Left colon (tissue), 2 donors: Measurements from ENCODE around the gene CILP2. TPM values are rescaled to one million over a fixed set of nuclear protein-coding genes. Genes with fewer than 3 reads are reported as not detected.

ENCODE experiments used
- ATAC-seq: fragments of 200-7000 bp; cut with Tn5 transposase; one replicate; pipeline ENCODE4 v1.9.1; 2020; ENCODE audit warnings: mild to moderate bottlenecking, moderate library complexity
- DNase-seq, 2 donors: peaks; one replicate each; pipeline ENCODE4 v3.0.0-alpha.2; 2020
- intact Hi-C, 2 donors: fragments of 100-400 bp; cut with DNase I in 1 of 2; cut with micrococcal nuclease in 1 of 2; formaldehyde crosslinking; loops; one replicate each; pipeline versions ENCODE4 v1.11.2 to v1.14.0; 2022; cut with DNase I, micrococcal nuclease
- total RNA-seq, 2 donors: library from RNA; stranded (reverse); fragmentation: NEBNext Ultra II Directional; extraction: Animal tissue kit (Norgen Biotek cat#: 25700); gene quantifications; one replicate each; pipeline ENCODE4 v1.2.1, GENCODE V29; 2021
- donor health status: DM: no; HTN: no; CAD: no.
- donor health status: DM: yes; HTN: yes; CAD: no.

Gene CILP2
- total RNA-seq, 2 donors from 2014 or later, result 0.09 to 0.11 TPM

DNA sequence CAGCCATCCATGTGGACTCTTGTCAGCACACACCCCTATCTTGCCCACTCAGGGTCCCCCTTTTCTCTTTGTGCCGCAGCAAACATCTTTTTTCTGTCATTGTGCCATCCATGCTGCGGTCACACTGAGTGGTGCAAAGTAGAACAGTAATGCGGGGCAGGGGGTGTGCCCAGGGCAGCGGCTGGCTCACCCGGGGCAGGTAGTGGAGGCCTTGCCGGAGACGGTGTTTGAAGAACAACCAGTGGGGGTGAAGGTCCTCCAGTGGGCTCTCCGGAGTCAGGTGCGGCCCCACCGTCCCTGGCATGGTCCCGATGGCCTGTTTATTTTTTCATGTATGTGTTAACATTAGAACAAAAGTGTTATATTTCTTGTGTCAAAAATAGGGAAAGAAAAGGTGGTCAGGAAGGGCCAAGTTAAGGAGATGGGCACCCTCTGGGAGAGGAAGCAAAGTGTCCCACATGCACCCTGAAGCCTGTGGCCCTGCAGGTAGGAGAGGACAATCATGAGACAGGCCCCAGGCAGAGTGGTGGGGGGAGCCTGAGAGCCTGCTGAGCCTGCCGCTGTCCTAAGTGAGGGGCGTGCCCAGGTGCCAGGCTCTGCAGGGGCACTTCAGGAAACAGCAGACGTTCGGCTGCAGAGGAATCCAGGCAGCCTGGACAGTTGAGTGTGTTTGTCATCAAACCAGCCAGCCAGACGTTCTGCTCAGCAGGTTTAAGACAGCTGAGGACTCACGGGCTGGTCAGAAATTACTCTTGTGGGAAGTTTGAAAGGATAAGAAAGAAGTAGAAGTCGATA, 35.1 kb upstream of the CILP2 start:
- intact Hi-C loops, result no loop called here
- ATAC-seq, result no peak
- no peak for DNase-seq

DNA sequence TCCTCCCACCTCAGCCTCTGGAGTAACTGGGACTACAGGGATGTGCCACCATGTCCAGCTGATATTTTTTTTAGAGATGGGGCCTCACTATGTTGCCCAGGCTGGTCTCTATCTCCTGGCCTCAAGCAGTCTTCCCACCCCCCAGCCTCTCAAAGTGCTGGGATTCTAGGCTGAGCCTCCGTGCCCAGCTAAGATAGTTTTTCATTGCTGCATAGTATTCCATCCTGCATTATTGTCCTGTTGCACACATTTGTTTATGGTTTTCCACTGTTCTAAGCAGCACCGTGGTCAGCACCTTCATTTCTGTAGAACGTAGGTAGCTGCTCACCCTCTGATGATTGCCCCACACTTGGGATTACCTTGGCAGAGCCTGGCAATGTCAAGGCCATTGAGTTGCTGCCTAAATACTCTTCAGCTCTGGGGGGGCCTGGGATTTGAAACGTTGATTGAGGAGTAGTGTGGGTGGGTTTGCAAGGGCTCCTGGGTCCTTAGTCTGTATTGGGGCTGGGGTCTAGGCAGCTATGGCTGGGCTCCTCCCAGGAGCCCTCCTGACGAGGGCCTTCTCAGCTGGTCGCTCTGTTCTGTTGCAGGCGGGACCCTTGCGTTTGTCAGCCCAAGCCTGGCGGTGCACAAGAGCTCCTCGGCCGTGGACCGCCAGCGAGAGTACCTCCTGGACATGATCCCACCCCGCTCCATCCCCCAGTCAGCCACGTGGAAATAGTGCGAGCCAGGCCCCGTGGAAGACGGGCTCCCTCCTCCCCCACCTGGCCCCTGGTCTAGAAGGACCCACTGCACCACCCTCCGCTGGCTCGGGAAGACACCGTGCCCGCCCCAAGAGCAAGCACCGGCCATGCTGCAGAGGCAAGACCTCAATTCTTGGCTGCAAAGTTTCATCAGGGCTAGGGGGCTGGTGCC, 33.1 kb upstream of the CILP2 start:
- intact Hi-C loops, result no loop called here
- no peak for ATAC-seq
- no peak for DNase-seq

DNA sequence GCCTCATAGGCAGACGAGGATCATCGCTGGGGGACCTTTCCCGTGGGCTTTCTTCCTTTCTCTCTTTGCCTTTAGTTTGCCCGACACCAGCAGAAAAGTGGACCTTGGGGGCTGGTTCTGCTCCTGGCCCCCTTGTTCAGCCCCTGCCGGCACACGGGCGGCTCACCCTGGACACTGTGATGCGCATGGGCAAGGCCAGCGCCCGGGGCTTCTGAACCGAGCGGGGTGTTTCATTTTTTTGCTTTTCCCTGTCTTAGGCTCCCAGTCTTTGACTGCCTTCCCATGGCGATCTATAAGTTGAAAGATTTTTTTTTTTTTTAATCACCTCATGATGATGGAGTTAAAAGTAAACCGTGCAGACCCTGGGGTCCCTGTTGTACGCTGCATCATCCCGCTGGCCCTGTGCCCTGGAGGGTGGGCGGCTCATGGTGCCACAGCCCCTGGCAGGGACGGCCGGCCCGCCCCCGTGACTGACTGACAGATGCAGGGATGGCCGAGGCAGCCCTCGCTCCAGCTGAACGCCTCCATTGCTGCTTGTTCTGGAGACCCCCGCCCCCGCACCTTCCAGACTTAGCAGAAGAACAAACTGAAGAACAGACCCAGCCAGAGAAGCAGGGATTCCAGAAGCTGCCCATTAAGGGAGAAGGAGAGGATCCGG, 32.3 kb upstream of the CILP2 start:
- intact Hi-C loops, result no loop called here
- DNase-seq, result no peak
- ATAC-seq, result no peak

DNA sequence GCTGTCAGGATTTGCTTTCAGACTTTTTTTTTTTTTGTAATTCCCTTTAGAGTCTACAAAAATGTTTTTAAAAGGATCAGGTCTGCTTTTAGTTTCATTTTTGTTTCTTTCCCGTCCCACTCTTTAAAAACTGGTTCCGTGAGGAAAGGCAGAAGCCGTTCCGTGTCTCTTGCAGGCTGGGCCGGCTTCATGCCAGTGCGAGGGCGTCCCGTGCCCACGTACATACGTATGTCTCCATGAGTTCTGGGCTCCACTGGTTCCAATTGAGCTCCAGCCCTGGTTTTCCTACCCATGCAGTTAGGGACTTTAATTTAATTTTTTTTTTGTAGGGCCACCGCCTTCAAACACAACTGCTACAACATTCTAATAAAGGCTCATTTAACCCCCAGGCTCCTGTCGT, 31.5 kb upstream of the CILP2 start:
- intact Hi-C loops, result no loop called here
- ATAC-seq (no peak), DNase-seq (no peak)

DNA sequence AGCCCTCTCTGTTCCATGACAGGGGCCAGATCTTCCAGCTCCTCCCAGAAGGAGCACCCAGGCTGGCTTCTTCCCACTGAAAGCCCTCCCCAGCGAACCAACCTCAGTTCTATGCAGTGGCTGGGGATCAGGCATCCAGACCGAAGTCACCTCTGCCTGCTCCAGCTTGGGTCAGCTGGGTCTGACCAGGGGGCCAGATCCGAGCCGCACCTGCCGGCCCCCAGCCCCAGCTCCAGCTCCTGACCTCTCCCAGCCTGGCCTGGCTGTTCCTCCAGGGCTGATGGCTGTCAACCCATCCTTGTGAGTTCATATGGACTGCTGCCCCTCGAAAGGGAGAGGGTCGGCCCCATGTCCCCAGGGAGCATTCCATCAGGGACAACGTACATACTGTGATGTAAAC, 30.7 kb upstream of the CILP2 start:
- ATAC-seq, result no peak
- no peak for DNase-seq
- intact Hi-C loops, result no loop called here

DNA sequence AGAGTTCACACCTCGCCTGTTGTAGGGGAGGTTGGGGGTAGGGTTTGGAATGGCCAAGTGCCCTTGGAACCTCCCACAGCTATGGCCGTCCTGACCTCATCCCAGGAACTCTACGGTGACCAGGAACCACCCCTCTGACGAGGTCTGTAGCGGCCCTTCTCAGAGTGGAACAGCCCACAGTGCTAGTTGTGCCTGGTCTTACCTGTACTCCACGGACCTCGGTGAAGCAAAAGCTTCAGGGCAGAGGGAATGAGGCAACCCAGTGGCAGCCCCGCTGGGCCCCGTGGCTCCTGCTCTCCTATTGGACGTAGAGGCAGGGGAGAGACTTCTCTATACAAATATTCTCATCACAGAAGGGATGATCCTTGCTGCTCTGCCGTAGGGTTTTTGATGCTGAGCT, 29.8 kb upstream of the CILP2 start:
- ATAC-seq, result peak; percentile 4
- DNase-seq, result no peak
- intact Hi-C loops, result no loop called here

DNA sequence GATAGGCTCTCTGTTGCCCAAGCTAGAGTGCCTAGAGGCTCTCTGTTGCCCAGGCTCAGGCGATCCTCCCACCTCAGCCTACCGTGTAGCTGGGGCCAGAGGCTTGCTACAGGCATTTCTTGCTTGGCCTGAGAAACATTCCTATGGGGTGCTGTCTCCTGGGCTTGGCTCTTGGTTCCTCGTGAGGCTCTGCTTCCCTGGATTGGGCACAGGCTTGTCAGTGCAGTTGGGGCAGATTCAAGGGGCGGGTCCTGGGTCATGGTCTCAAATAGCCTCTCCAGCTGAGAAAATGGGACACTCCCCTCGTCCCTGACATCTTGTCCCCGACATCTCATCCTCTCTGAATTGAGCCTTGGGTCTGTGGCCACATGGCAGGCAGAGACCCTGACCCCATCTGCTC, 27.6 kb upstream of the CILP2 start:
- DNase-seq (no peak), ATAC-seq (peak; percentile 2)
- intact Hi-C loops, result no loop called here

DNA sequence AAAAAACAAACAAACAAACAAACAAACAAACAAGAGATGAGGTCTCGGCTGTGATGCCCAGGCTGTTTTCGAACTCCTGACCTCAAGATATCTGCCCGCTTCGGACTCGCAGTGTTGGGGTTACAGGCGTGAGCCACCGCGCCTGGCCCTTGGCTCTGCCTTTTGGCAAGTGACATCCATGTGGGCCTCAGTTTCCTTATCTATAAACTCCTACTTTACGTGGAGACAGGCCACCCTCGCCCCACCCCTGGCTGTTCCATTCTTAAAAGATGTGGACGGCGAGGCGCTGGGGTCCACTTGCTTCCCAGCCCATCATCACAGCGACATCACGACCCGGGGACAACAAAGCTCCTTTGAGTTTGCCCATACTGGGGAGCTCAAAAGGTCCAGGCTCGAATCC, 24.4 kb upstream of the CILP2 start:
- intact Hi-C loops, result no loop called here
- no peak for ATAC-seq
- no peak for DNase-seq

DNA sequence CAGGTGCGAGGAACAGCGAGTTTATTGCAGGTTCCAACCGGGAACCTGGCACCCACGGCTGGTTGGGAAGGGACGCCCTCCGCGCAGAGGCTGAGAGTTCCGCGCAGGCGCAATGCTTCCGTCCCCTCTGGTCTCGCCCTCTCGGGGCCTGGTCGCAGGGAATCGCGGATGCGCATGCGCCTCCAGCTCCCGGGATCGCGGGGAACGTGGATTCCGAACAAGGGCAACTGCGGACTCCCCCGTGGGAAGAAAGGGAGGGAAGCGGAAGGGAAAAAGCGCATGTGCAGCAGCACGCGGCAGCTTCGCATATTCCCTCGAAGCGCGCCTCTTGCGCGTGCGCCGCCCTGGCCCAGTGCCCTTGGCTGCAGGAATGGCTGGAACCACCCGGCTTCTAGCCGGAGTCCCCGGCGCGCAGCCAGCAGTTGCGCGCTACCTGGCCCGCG, 23.8 kb upstream of the CILP2 start:
- DNase-seq, result peak; percentile 59 to 77
- intact Hi-C loops, result no loop called here
- no peak for ATAC-seq

DNA sequence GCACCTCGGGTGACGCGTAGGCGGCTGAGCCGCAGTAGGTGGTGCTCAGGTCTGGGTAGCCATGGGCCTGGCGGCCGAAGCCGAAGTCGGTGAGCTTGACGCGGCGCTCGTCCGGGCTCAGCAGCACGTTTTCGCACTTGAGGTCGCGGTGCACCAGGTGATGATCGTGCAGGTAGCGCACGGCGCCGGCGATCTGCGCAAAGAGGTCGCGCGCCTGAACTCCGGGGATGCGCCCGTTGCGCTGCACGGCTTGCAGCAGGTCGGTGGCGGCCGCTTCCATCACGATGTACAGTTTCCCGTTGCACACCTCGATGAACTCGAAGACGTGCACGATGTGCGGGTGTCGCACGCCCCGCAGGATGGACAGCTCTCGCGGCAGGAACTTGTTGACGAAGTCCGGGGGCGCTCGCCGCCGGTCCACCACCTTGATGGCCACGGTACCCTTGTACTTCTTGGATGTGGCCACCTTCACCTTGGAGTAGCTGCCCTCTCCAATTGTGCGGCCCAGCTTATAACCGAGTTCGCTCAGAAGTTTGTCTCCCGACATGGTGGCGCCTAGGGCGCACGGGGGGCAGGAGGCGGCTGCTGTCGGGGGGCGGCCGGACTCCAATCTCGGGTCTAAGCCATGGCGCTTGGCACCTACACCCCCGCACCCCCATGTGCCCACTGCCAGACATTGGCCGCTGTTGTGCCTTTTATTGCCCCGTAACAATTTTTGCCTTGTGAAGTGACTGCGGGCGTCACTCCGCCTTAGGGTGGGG, 23.0 kb upstream of the CILP2 start, which contains the start of gene TSSK6:
TSS of gene TSSK6 (minus strand) at position 668 of the 761 bp plus-strand sequence. CDS start at position 547, 121 bp downstream.
- intact Hi-C loops, result no loop called here
- ATAC-seq (no peak), DNase-seq (peak in 1 of 2 donors; percentile 34)

DNA sequence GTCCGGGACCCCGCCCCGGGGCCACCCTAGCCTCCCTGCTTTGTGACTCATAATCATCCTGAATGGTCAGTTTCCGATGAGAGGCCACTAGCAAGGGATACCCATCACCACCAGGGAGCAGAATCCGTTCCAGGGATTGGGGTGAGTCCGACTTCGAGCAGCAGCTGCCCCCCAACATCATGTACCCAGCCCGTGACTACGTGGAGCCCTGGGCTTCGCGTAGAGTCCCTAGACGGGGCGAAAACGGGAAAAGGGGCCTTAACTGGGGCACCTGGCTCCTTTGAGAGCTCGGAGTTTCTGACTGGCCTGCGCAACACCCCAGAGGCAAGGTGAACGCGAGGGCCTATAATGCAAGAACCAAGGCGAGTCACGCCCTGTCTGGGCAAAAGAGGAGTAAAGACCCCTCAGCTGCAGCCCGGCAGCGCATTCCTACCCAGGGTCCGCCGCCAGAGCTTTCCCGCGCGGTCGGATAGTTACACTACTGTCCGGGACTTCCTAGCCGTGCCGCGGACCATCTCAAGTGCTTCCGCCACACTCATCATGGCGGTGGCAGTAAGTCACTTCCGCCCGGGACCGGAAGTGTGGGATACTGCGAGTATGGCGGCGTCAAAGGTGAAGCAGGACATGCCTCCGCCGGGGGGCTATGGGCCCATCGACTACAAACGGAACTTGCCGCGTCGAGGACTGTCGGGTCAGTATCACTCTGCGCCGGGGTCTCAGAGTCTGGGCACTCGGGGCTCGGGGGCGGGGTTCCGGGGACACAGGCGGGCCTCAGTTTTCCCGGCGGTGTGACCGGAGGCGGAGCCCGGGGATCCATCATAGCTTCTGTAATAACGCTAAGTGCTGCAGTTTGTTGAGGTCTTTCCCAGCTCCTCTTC, 22.2 kb upstream of the CILP2 start, which contains the start of gene NDUFA13:
TSS of gene NDUFA13 (plus strand) at position 584 of the 878 bp plus-strand sequence. CDS start at position 598, 14 bp downstream.
- intact Hi-C loops, result no loop called here
- peak; percentile 89 to 95 for DNase-seq
- peak; percentile 88 for ATAC-seq

DNA sequence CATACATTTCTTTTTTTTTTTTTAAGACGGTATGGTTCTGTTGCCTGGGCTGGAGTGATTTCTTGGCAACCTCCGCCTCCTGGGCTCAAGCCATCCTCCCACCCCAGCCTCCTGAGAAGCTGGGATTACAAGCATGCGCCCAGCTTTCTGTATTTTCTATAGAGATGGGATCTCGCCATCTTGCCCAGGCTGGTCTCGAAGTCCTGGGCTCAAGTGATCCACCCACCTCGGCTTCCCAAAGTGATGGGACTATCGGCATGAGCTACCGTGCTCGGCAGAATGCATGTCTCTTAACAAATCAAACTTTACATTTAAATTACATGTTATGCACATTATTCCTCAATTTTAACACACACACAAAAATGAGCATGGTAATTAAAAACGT, 20.8 kb upstream of the CILP2 start:
- no peak for ATAC-seq
- no peak for DNase-seq
- intact Hi-C loops, result no loop called here

DNA sequence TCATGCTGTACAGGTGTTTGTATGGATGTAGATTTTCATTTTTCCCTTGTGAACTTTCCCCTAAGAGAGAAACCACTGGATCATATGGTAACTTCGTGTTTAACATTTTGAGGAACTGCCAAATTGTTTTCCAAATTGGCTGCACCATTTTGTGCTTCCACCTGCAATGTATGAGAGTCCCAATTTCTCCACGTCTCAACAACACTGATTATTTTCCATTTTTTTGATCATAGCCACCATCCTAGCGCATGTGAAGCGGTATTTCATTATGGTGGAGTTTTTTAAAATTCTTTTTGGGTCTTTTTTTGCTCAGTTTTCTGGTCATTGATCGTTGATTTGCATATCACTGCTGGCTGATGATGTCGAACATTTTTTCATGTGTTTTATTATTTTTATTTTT, 17.1 kb upstream of the CILP2 start:
- ATAC-seq (no peak), DNase-seq (no peak)
- intact Hi-C loops, result no loop called here

DNA sequence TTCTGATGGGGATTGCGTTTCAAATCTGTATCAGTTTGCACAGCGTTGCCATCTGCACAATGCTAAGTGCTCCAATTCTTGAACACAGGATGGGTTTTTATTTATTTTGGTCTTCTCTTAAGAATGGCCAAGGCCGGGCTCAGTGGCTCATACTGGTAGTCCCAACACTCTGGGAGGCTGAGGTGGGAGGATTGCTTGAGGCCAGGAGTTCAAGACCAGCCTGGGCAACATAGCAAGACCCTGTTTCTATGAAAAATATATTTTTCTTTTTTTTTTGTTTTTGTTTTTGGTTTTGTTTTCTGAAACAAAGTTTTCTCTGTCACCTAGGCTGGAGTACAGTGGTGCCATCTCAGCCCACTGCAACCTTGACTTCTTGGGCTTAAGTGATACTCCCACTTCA, 14.9 kb upstream of the CILP2 start:
- DNase-seq, result no peak
- ATAC-seq, result no peak
- intact Hi-C loops, result no loop called here

DNA sequence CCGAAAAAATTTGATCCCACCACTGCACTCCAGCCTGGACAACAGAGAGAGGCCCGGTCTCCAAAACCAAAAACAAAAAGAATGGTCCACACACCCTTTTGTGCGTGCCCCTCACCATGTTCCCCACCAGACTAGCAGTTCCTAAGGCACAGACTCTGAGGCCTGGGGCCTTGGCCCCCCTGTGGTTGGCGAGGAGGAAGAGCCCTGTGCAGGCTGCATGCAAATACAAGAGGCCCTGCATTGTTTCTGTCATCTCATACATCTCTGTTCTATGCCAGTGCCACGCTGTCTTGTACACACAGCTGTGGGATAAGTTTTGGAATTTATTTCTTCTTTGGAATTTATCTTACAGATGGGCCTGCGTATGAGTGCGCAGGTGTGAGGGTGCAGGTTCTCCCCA, 14.0 kb upstream of the CILP2 start:
- intact Hi-C loops, result no loop called here
- DNase-seq, result no peak

DNA sequence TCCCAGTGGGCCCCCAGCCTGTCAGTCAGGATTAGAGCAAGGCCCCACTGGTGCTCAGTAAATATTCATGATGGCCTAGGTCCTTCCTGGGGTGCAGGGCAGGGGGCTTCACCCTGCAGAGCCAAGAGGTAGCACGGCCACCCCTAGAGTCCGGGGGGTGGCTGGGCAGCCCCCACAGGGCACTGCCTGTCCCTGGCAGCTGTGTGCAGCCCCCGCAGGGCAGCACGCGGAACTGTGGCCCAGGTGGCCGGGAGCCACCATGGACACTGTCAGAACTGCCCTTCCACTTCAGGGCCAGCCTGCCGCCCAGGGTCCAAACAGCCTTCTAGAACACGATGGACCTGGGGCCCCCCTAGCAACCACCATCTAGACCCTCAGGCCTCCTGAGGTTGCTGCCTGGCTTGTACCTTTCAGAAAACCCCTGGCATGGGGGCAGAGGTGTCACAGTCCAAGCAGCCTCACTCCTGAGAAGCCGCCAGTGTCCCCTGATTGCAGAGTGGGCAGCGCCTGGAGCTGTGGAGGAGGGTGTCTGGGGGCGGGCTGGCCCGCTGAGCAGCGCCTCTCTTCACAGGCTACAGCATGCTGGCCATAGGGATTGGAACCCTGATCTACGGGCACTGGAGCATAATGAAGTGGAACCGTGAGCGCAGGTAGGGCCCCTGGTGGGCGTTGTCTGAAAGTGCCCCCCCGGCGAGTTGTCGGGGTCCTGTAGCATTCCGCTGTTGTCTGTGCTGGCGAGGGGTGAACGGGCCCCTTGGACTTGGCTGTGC, 12.3 kb upstream of the CILP2 start:
- intact Hi-C loops, result loop anchor here in 1 of 2 donors (5.0 kb wide), 1 partner anchor 117 kb away; the partner anchor contains the start of gene GMIP
- ATAC-seq, result no peak
- DNase-seq, result no peak

More for the DNA sequence above, 14.0 kb upstream of the CILP2 start:
- ATAC-seq, result no peak
